Measurements from ENCODE around the gene ABCG4.

GRCh38 chr11:119134389-119134978 is 14.4 kb upstream of the ABCG4 start:
- TF ChIP-seq EZH2 (IDR thresholded peaks at IDR 0.05; ENCODE audit: low read depth, unreplicated experiment) = no peak
- no peak for TF ChIP-seq POLR2AphosphoS5 (IDR thresholded peaks at IDR 0.05; ENCODE audit: low read depth)
- TF ChIP-seq CTCF (conservative IDR thresholded peaks at IDR 0.05; ENCODE audit: low read depth in 2 of 2) = peak; percentile 62 to 68
- TF ChIP-seq NANOG (IDR thresholded peaks at IDR 0.05; ENCODE audit: borderline replicate concordance) = no peak
- TF ChIP-seq CREB1 (CRISPR knock-in tag; IDR thresholded peaks at IDR 0.05; ENCODE audit: low read depth) = no peak
- TF ChIP-seq REST (IDR thresholded peaks at IDR 0.05; ENCODE audit: unreplicated experiment) = no peak
- no peak for TF ChIP-seq EZH2phosphoT487 (IDR thresholded peaks at IDR 0.05; ENCODE audit: unreplicated experiment)
- no peak for TF ChIP-seq JUNB (IDR thresholded peaks at IDR 0.05; ENCODE audit: unreplicated experiment)
- no peak for TF ChIP-seq STAT1 (IDR thresholded peaks at IDR 0.05; ENCODE audit: unreplicated experiment)
- no peak for TF ChIP-seq ETS1 (IDR thresholded peaks at IDR 0.05)

Measured in GM23338 (cell line).